Superior temporal gyrus (tissue), 1 donor: Measurements from ENCODE around the gene ZFP91.

Source experiments
- DNase-seq: peaks from one replicate; pipeline ENCODE4 v3.0.0-alpha.2; 2016; ENCODE audit errors: extremely low spot score

The ZFP91 gene

DNA sequence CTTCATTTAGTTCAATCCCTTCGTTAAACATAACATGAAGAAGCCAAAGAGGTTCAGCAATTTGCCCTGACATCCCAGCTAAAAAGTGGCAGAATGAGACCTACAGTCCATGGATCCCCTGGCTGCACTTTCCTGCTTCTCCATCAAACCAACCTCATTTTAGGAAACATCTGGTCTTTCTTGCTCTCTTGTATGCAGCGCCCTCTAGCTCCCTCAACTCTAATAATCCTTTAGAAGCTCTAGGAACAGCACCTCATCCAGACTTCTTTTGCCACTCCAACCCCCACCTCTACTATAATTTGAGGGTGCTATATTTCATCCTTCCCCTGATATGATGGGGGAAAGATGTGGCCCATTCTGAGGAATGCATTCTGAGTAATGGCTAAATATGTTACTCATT, 51.0 kb downstream of the ZFP91 start:
- peak; percentile 54 for DNase-seq

GRCh38 chr11:58631378-58631777, 52.5 kb downstream of the ZFP91 start:
- DNase-seq, result no peak

GRCh38 chr11:58632510-58632909, 53.6 kb downstream of the ZFP91 start:
- no peak for DNase-seq

DNA sequence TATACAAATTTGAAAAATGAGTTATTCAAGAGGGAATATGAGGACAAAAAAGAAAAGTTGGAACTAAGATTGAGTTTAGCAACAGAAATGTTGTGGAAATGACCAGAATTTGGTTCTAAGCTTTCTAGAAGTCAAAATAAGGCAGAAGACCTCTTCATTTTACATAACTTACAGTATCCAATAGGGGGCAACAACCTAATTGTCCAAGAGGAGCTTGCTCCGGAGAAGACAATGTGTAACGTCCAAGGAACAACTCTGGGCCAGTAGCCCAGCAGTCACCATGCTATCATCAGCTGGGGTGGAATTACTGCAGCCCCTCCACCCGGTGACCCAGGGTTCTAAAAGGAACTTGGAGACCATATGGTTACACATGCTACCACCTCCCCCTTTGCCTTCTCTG, 57.7 kb downstream of the ZFP91 start:
- no peak for DNase-seq

DNA sequence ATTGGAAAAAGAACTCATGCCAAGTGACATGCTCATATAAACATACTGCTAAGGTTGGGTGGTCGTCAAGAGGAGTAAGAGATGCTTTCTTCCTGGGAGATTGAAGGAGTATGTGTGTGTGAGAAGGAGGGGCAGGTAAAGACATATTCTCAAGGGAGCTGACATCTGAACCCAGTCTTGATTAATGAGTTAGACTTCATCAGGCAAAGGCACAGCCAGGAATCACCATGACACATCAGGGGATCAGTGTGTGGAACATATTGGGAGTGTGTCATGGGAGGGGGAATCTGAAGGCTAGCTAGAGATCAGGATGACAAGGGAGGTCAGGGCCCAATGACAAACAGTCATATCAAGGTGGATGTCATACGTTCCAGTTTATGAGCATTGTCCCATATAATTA, 58.5 kb downstream of the ZFP91 start:
- DNase-seq, result no peak

GRCh38 chr11:58639103-58639502, 60.2 kb downstream of the ZFP91 start:
- no peak for DNase-seq

GRCh38 chr11:58639669-58640068, 60.8 kb downstream of the ZFP91 start:
- DNase-seq, result no peak

DNA sequence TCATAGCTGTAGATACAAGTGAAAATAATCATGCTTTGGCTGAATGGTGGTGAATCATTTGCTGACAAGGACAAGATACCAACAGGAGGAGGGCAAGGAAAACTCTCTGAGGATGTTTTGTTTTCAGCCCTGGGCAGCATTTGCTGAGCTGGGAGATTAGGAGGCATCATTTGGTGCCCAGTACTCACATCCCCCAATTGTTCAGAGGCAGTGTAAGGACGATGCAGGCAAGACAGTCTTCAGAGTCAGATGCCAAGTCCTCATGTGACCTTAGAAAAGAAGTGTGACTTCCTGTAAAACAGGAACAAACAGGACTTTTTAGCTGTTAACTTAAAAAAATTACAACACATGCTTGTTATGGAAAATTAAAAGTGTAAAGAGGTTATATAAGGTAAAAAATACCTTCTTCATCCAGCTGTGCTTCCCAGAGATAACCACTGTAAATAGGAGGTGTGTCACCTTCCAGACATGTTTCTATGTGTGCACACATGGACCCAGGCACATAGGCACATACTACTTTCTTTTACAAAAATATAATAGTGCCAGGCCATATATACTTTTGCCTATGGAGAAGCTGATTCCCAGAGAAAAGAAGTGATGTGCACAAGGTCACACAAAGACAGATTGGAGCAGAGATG, 61.6 kb downstream of the ZFP91 start:
- no peak for DNase-seq

DNA sequence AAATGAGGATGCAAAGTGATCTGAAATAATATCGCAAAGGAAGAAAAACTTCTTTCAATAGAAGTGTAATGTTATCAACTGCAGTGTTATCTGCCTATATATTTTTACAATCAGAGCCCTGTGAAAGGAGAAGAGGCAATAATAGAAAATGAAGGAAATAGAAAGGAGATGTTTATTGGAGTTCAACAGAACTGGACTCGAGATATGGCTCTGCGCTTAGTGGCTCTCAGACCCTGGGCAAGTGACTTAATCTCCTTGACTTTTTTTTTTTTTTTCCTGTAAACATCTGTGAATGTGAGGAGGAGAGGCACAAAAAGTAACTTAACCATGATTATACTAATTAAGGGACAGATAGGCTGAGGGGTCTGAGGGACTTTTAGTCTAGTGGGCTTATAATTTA, 62.5 kb downstream of the ZFP91 start:
- DNase-seq, result no peak

- DNase-seq, result no peak
These were observed 63.1 kb downstream of the ZFP91 start for GRCh38 chr11:58641803-58642581.

DNA sequence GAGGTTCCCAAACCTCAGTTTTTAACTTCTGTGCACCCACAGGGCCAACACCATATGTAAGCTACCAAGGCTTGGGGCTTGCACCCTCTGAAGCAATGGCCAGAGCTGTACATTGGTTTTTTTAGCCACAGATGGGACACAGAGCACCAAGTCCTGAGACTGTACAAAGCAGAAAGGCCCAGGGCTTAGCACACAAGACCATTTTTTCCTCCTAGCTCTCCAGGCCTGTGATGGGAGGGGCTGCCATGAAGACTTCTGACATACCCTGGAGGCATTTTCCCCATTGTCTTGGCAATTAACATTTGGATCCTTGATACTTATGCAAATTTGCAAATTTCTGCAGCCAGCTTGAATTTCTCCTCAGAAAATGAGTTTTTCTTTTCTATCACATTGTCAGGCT, 67.0 kb downstream of the ZFP91 start:
- no peak for DNase-seq

DNA sequence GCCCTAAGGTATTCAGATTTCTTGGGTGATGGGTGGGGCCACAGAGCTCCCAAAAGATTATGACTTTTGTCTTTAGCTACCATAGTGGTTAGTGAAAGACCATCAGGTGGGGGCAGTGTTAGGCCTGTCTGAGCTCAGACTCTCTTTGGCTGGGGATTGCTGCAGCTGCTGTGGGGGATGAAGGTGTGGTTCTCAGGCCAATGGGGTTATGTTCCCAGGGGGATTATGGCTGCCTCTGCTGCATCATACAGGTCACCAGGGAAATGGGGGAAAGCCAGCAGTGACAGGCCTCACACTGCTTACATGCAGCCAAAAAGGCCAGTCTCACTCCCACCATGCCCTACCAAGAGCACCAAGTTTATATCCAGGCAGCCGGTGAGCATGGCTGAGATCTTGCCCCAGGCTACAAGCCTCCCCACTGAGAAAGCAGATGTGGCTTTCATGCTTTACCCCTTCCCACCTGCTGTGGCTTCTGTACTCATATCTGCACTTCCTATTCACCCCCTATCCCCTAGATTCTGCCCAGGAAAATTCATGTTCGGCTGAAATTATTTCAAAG, 68.4 kb downstream of the ZFP91 start:
- DNase-seq, result no peak

DNA sequence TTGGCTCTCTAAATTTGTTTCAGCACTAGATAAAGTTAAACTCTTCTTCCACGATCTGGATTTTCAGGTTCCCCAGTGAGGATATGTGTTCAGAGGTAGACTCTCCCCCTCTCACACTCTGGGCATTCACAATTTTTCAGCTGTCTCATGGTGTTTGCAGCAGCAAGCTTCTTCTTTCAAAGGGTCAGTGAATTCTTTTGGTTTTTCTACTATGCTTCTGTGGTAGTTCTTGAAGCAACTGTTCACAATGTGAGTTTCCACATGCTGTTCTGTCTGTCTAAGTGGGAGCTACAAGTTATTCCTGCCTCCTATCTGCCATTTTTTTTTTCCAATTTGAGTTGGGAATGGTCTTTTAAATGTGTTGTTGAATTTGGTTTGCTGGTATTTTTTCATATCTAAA, 69.0 kb downstream of the ZFP91 start:
- DNase-seq, result no peak

GRCh38 chr11:58649623-58650022, 70.8 kb downstream of the ZFP91 start:
- no peak for DNase-seq

GRCh38 chr11:58650496-58650895, 71.6 kb downstream of the ZFP91 start:
- DNase-seq, result no peak

DNA sequence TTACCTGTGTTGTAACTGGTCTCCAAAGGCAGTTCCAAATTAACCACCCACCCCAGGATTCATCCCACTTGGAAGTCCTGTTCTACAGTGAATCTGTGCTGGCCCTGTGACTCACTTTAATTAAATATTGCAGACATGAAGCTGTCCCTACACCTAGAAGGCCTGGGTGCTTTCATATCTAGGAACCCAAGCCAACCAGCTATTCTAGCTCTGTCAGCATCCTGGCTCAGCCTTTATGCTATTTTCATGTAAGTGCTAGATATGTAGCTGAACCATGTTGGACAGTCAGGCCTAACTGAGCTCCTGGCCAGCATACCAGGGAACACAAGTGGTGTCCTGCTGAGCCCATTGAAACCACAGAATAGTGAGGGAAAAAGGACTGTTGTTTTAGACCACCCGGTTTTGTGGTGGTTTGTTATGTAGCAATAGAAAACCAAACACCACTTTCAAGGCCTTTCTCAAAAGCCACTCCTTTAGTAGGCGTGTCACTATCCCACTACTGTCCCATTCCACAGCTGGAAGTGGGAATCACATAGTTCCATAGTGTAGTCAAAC, 73.9 kb downstream of the ZFP91 start:
- DNase-seq, result no peak

DNA sequence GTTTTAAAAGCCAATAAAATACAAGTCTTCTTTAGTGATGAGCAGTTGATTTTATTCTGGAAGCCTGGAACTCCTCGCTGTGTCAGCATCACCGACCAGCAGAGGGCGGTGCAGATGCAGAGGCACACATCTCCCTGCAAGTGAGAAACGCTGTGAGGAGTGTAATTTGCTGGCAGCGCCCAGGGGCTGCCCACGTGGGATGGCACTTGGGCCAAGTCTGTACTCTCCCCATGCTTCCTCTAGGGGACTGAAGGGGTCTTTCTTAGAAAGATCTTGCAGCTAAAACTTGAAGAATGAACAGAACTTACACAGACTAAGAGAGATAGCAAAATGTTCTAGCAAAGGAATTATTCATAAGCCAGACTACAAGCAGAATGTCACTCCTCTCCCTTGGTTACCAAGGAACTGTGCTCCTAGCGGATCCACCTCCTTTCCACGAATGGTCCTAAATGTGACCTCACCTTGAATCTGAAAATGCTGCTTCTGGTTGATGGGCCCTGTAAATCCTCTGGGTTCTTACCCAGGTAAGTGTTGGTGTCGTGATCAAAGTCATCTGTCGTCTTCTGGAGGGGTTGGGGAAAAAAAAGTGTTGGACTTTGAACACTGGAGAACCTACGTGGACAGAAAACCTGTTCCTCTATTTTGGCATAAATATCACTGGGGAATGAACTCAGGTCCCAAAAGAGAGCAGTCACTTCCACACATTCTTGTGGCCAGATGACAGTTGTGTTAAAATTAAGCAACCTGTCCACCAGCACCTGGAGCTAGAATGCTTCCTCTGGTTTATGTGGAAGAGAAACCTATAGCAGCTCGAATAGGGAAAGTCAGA, 75.4 kb downstream of the ZFP91 start:
- peak; percentile 85 for DNase-seq

DNA sequence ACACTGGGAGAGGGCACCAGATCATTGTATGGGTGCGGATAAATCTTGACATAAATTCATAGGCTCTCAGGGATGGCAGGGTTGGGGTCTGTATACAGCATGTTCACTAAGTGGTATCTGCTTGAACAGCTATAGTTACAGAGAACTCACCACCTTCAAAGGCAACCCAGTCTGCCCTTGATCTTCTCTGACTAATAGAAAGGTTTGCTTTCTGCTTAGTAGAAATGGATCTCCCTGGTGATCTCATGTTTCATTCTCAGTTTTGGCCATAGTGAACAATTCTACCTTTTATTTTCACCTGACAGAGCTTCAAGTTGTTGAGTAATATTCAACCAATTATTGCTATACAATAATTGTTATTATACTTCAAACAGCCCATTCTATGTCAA, 76.0 kb downstream of the ZFP91 start:
- DNase-seq, result no peak

GRCh38 chr11:58656348-58656747, 77.5 kb downstream of the ZFP91 start:
- DNase-seq, result no peak

DNA sequence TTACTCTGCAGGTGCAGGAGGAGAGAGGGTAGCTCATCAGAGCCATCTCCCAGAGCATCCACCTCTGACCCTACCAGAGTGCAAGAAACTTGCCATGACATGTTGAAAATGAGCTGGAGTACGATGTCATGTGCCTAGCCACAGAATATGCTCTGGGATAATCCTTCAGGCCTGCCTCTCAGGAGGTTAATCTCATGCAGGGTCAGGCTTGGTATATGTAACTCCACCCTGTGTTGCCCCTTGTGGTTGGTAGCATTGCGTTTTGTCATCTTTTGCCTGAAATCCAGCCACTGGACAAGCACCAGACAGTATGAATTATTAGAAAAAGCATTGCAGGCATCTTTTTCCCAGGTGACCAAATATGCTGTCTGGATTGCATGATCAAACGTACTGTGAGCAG, 79.8 kb downstream of the ZFP91 start:
- no peak for DNase-seq

DNA sequence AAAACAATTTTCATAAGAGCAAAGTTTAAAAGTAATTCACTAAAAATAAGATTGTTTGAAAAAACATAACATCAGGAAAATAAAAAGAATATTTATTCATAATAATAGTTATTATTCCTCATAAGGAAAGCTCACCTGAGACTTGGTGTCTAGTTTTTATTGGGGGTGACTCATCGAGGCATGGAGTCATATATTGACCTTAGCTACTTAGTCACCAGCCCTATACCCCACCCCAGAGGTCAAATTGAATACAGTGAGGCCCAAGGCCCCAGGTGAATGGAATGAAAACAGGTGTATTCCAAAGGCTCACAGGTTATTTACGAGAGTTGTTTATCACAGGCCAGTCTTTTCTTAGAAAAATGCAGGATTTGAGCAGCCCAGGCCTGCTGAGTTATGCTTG, 80.5 kb downstream of the ZFP91 start:
- no peak for DNase-seq

GRCh38 chr11:58659910-58660570, 81.2 kb downstream of the ZFP91 start:
- no peak for DNase-seq
